Stomach (tissue), 9 donors: Measurements from ENCODE around the gene SLC51A. TPM values are rescaled to one million over a fixed set of nuclear protein-coding genes. Genes with fewer than 3 reads are reported as not detected.
A peak's percentile ranks its signal among the peaks of the same experiment; 100 is the strongest.

ENCODE experiments used
- DNase-seq, 2 donors: peaks; one replicate each; pipeline versions ENCODE4 v3.0.0 to v3.0.0-alpha.2; 2013 to 2019
- H3K27ac ChIP-seq, 5 donors: fragments of 200-600 bp in 4 of 5; sonication (generic) in 4 of 5; one replicate each; pipeline ENCODE4 v1.5.1; 2013 to 2019; ENCODE audit warnings: mild to moderate bottlenecking in 1 of 5, moderate library complexity in 1 of 5
- H3K27me3 ChIP-seq, 3 donors: fragments of 200-600 bp; sonication (generic); one replicate each; pipeline ENCODE4 v1.5.1; 2017 to 2019; ENCODE audit warnings: mixed run types in 1 of 3
- H3K36me3 ChIP-seq, 4 donors: fragments of 200-600 bp; sonication (generic); 1 replicate in 3 of 4; 2 replicates in 1 of 4; pipeline ENCODE4 v1.5.1; 2016 to 2019
- H3K4me1 ChIP-seq, 4 donors: fragments of 200-600 bp; sonication (generic); one replicate each; pipeline ENCODE4 v1.5.1; 2016 to 2019
- H3K4me3 ChIP-seq, 4 donors: fragments of 200-600 bp; sonication (generic) in 3 of 4; one replicate each; pipeline ENCODE4 v1.5.1; 2016 to 2019; ENCODE audit warnings: mild to moderate bottlenecking in 1 of 4
- H3K9me3 ChIP-seq, 4 donors: fragments of 200-600 bp; sonication (generic); one replicate each; pipeline ENCODE4 v1.5.1; 2016 to 2019
- CTCF ChIP-seq, 7 experiments: fragments of 450-650 bp in 4 of 7; fragments of 200-600 bp in 3 of 7; sonication (generic) in 3 of 7; IDR thresholded peaks; one replicate each; pipeline ENCODE4 v1.5.1; 2016 to 2019; ENCODE audit warnings: antibody characterized with exemption in 7 of 7, control low read depth in 2 of 7, mild to moderate bottlenecking in 1 of 7
- EP300 ChIP-seq: sonication (generic); formaldehyde crosslinking; IDR thresholded peaks from one replicate; pipeline ENCODE4 v1.6.1; 2017; ENCODE audit warnings: antibody characterized with exemption
- POLR2A ChIP-seq, 4 donors: fragments of 450-650 bp; IDR thresholded peaks; one replicate each; pipeline ENCODE4 v1.6.1; 2016; ENCODE audit warnings: antibody characterized with exemption in 4 of 4, control low read depth in 2 of 4, mild to moderate bottlenecking in 1 of 4, moderate library complexity in 1 of 4
- POLR2AphosphoS5 ChIP-seq, 3 donors: sonication (generic); formaldehyde crosslinking; IDR thresholded peaks; one replicate each; pipeline ENCODE4 v1.6.1; 2016; ENCODE audit warnings: antibody characterized with exemption in 3 of 3
- WGBS, 5 donors: extraction: QIAGEN DNeasy Blood & Tissue Kit in 3 of 5; methylation state at CpG; one replicate each; pipeline versions ENCODE4 v1.1.5 to v1.1.7; 2013 to 2018; 5-methylcytosine and 5-hydroxymethylcytosine counted together
- intact Hi-C: fragments of 100-400 bp; cut with DNase I; formaldehyde crosslinking; loops from one replicate; pipeline ENCODE4 v1.15.1; 2023; ENCODE audit warnings: low total_unique reads
- polyA plus RNA-seq, 3 donors: library from polyadenylated mRNA; stranded (reverse); fragments of 200-250 nt; gene quantifications; one replicate each; pipeline ENCODE4 v1.2.3, GENCODE V29; 2013
- total RNA-seq, 5 donors: library from RNA; depleted of rRNA; stranded (reverse); fragments of >200 nt; gene quantifications; one replicate each; pipeline versions ENCODE4 v1.1.0 to v1.2.3, GENCODE V29; 2014 to 2016
- donor health status: healthy with polysubstance abuse.
- donor health status: Bipolar disorder and iron deficiency.
- donor health status: healthy.

The SLC51A gene
- total and polyA plus RNA-seq, 8 donors: 0.43 to 0.92 TPM; not detected in 6

GRCh38 chr3:196215493-196216020 is 777 bp upstream of the SLC51A start:
- no peak for DNase-seq

GRCh38 chr3:196216681-196217211 is 412 bp downstream of the SLC51A start:
- peak in 1 of 2 donors; percentile 13 for DNase-seq
- H3K27ac ChIP-seq: no peak overlapping the region
- H3K4me1 ChIP-seq: peaks cover 0 to 31% (median 14%) of the 10 kb centered on the region in 4 donors
- intact Hi-C loops: no loop called here
- TF ChIP-seq EP300: no peak
- TF ChIP-seq CTCF (IDR thresholded peaks at IDR 0.05): no peak
- TF ChIP-seq POLR2A (IDR thresholded peaks at IDR 0.05): no peak
- no peak for TF ChIP-seq POLR2AphosphoS5 (IDR thresholded peaks at IDR 0.05)
- peaks cover 0 to 23% (median 4%) of the 10 kb centered on the region in 3 donors for H3K27me3 ChIP-seq
- no peaks in the 10 kb centered on the region for H3K36me3 ChIP-seq
- peak overlapping the region in 1 of 4 donors; percentile 6 for H3K4me3 ChIP-seq
- no peaks in the 10 kb centered on the region for H3K9me3 ChIP-seq
- WGBS, 5 donors: 36 to 49% (median 41%) methylated on average over 22 to 25 of the region's 25 CpGs

More at GRCh38 chr3:196215493-196216020, 777 bp upstream of the SLC51A start:
- intact Hi-C loops: no loop called here
- peaks cover 0 to 23% (median 4%) of the 10 kb centered on the region in 3 donors for H3K27me3 ChIP-seq
- peaks cover 0 to 31% (median 14%) of the 10 kb centered on the region in 4 donors for H3K4me1 ChIP-seq
- no peaks in the 10 kb centered on the region for H3K36me3 ChIP-seq
- H3K4me3 ChIP-seq: no peak overlapping the region
- WGBS, 5 donors: 70 to 80% (median 77%) methylated on average over 9 to 10 of the region's 10 CpGs
- H3K27ac ChIP-seq: no peak overlapping the region
- no peaks in the 10 kb centered on the region for H3K9me3 ChIP-seq
- no peak for TF ChIP-seq EP300
- TF ChIP-seq CTCF (IDR thresholded peaks at IDR 0.05): no peak
- TF ChIP-seq POLR2A (IDR thresholded peaks at IDR 0.05): no peak
- no peak for TF ChIP-seq POLR2AphosphoS5 (IDR thresholded peaks at IDR 0.05)

- TF ChIP-seq CTCF (IDR thresholded peaks at IDR 0.05) (no peak), EP300 (no peak), POLR2AphosphoS5 (IDR thresholded peaks at IDR 0.05) (no peak), POLR2A (IDR thresholded peaks at IDR 0.05) (no peak)
- Histone ChIP-seq H3K4me3 (no peak overlapping the region), H3K27me3 (peaks cover 0 to 23% (median 4%) of the 10 kb centered on the region in 3 donors), H3K36me3 (no peaks in the 10 kb centered on the region), H3K9me3 (no peaks in the 10 kb centered on the region), H3K27ac (no peak overlapping the region), H3K4me1 (peaks cover 0 to 31% (median 14%) of the 10 kb centered on the region in 4 donors)
- whole genome bisulfite sequencing, 5 donors: 90 to 97% (median 94%) methylated on average over 12 of the region's 12 CpGs
- intact Hi-C loops: no loop called here
- DNase-seq: no peak
Measured at GRCh38 chr3:196217307-196218154, 1.2 kb downstream of the SLC51A start.

- Histone ChIP-seq H3K36me3 (no peaks in the 10 kb centered on the region), H3K27me3 (peaks cover 0 to 28% (median 4%) of the 10 kb centered on the region in 3 donors), H3K4me3 (no peak overlapping the region), H3K27ac (peak overlapping the region in 1 of 5 donors; percentile 60), H3K9me3 (no peaks in the 10 kb centered on the region), H3K4me1 (peaks cover 0 to 31% (median 17%) of the 10 kb centered on the region in 4 donors)
- 79 to 92% (median 87%) methylated on average over 9 to 13 of the region's 13 CpGs for WGBS, 5 donors
- no peak for DNase-seq
- intact Hi-C loops: no loop called here
- TF ChIP-seq CTCF (IDR thresholded peaks at IDR 0.05) (no peak), POLR2AphosphoS5 (IDR thresholded peaks at IDR 0.05) (no peak)
Measured at GRCh38 chr3:196218155-196218712, 1.9 kb downstream of the SLC51A start.
